ENCODE data around the gene NDUFAF2.
"Not testable (repeated sequence)": the region's sequence is repeated elsewhere in the genome, so short reads cannot be mapped to it uniquely, and the experiment has no call there.

NDUFAF2 gene

GRCh38 chr5:61182449-61182848, 237.4 kb downstream of the NDUFAF2 start:
- TF ChIP-seq CTCF (IDR thresholded peaks at IDR 0.05; ENCODE audit: low read depth, low read length, missing control alignments), result no peak
- no peak overlapping the region for H3K4me3 ChIP-seq (replicated peaks; ENCODE audit: low read depth, low read length)
- no peak for DNase-seq (ENCODE audit: extremely low read depth, low read depth)

DNA sequence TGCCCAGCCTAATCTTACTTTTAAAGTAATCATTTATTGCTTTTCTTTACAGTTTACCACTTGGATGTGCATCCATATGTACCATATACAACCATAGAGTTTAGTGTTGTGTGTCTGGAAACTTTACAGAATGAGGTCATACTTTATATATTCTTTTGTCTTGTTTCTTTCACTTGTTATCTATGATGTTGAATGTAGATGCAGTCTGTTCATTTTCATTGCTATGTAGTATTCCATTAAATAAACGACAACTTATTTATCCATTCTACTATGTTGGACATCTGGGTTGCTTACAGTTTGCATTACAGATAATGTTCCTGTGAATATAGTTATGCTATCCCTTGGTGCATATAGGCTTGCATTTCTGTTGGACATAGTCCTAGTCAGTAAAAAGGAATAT, 238.5 kb downstream of the NDUFAF2 start:
- DNase-seq (ENCODE audit: extremely low read depth, low read depth), result no peak
- no peak for TF ChIP-seq CTCF (IDR thresholded peaks at IDR 0.05; ENCODE audit: low read depth, low read length, missing control alignments)
- no peak overlapping the region for H3K4me3 ChIP-seq (replicated peaks; ENCODE audit: low read depth, low read length)

GRCh38 chr5:61184708-61185107, 239.7 kb downstream of the NDUFAF2 start:
- H3K4me3 ChIP-seq (replicated peaks; ENCODE audit: low read depth, low read length), result no peak overlapping the region
- no peak for TF ChIP-seq CTCF (IDR thresholded peaks at IDR 0.05; ENCODE audit: low read depth, low read length, missing control alignments)
- no peak for DNase-seq (ENCODE audit: extremely low read depth, low read depth)

DNA sequence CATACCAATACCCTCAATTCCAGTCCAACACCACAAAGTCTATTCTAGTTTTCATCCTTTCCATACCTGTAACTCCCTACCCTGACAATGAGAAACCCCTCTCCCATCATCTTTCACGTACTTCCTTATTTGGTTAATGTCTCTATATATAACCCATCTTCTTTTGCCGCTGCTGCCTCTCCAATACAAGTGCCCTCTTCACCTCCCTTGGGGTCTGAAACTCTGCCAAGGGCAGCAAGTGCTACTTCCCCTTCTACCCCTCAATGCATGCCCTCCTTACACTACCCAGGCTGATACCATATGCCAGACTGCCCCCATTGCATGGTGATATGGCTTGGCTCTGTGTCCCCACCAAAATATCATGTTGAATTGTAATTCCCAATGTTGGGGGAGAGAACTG, 241.6 kb downstream of the NDUFAF2 start:
- DNase-seq (ENCODE audit: extremely low read depth, low read depth), result no peak
- no peak for TF ChIP-seq CTCF (IDR thresholded peaks at IDR 0.05; ENCODE audit: low read depth, low read length, missing control alignments)
- no peak overlapping the region for H3K4me3 ChIP-seq (replicated peaks; ENCODE audit: low read depth, low read length)

DNA sequence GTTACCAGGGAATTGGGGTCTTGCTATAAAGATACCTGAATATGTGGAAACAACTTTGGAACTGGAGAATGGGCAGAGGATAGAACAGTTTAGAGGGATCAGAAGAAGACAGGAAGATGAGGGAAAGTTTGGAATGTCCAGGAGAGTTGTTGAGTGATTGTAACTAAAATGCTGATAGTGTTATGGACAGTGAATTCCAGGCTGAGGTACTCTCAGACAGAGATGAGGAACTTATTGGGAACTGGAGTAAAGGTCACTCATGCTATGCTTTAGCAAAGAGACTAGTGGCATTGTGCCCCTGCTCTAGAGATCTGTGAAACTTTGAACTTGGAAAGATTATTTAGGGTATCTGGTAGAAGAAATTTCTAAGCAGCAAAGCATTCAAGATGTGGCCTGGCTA, 242.3 kb downstream of the NDUFAF2 start:
- DNase-seq (ENCODE audit: extremely low read depth, low read depth); H3K4me3 ChIP-seq (replicated peaks; ENCODE audit: low read depth, low read length): not testable (repeated sequence)

DNA sequence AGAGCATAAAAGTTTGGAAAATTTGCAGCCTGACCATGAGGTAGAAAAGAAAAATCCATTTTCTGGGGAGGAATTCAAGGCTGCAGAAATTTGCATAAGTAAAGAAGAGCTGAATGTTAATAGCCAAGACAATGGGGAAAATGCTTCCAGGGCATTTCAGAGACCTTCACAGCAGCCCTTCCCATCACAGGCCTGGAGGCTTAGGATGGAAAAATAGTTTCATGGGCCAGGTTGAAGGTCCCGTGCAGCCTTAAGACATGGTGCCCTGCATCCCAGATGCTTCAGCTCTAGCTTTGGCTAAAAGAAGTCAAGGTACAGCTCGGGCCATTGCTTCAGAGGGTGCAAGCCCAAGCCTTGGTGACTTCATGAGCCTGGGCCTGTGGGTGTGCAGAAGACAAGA, 242.8 kb downstream of the NDUFAF2 start:
- H3K4me3 ChIP-seq (replicated peaks; ENCODE audit: low read depth, low read length); DNase-seq (ENCODE audit: extremely low read depth, low read depth): not testable (repeated sequence)

DNA sequence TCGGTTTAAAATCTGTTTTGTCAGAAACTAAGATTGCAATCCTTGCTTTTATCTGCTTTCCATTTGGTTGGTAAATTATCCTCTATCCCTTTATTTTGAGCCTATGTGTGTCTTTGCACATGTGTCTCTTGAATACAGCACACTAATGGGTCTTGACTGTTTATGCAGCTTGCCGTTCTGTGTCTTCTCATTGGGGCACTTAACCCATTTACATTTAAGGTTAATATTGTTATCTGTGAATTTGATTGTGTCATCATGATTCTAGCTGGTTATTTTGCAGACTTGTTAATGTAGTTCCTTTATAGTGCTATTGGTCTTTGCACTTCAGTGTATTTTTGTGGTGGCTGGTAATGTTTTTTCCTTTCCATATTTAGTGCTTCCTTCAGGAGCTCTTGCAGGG, 253.6 kb downstream of the NDUFAF2 start:
- DNase-seq (ENCODE audit: extremely low read depth, low read depth), result no peak
- H3K4me3 ChIP-seq (replicated peaks; ENCODE audit: low read depth, low read length), result no peak overlapping the region
- TF ChIP-seq CTCF (IDR thresholded peaks at IDR 0.05; ENCODE audit: low read depth, low read length, missing control alignments), result no peak

DNA sequence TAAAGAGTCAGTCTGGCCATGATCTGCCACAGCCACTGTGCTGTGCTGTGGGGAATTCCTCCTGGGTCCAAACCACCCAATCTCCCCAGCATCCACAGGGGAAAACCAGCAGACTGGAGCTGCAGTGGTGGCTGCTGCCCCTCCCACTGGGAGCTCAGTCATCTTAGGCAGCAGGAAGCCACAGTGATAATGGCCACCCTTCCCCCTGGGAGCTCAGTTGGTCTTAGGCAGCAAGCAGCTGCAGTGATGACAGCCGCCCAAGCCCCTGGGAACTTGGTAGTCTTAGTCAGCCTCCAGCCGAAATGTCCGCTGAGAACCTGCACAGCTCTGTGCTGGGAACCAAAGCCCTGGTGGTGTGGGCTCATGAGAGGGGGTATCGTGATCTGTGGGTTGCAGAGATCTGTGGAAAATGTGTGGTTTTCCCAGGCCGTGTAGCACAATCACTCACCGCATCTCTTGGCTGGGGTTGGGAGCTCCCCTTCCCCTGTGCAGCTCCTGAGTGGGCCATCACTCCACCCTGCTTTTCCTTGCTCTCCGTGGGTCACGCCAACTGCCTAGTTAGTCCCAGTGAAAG, 255.7 kb downstream of the NDUFAF2 start:
- no peak for TF ChIP-seq CTCF (IDR thresholded peaks at IDR 0.05; ENCODE audit: low read depth, low read length, missing control alignments)
- DNase-seq (ENCODE audit: extremely low read depth, low read depth), result no peak
- H3K4me3 ChIP-seq (replicated peaks; ENCODE audit: low read depth, low read length), result no peak overlapping the region

Measured in HFF-Myc (cell line).